MM.1S (cell line): Measurements from ENCODE around the gene YIPF7.

Experiments used
- DNase-seq: peaks from one replicate; pipeline ENCODE4 v3.0.0-alpha.2; 2015
- H2AFZ ChIP-seq: fragments of 300-600 bp; sonication (generic); 2 replicates; pipeline ENCODE4 v1.6.0; 2016; ENCODE audit warnings: antibody characterized with exemption, low read length
- H3F3A ChIP-seq: fragments of 300-600 bp; sonication (generic); 2 replicates; pipeline ENCODE4 v1.6.1; 2016; ENCODE audit warnings: mild to moderate bottlenecking, antibody characterized with exemption, low read length, moderate library complexity, mixed read lengths; ENCODE audit not compliant: insufficient read depth
- H3K27ac ChIP-seq: fragments of 300-600 bp; sonication (generic); 2 replicates; pipeline ENCODE4 v1.5.1; 2016; ENCODE audit warnings: mild to moderate bottlenecking, low read length
- H3K27me3 ChIP-seq: fragments of 300-600 bp; sonication (generic); replicated peaks from 2 replicates; pipeline ENCODE4 v1.6.0; 2016; ENCODE audit warnings: low read length; ENCODE audit not compliant: insufficient read depth
- H3K36me3 ChIP-seq: fragments of 300-600 bp; sonication (generic); replicated peaks from 2 replicates; pipeline ENCODE4 v1.6.1; 2016; ENCODE audit warnings: mild to moderate bottlenecking, low read length, mixed read lengths; ENCODE audit not compliant: insufficient read depth
- H3K4me1 ChIP-seq: fragments of 300-600 bp; sonication (generic); 2 replicates; pipeline ENCODE4 v1.6.1; 2016; ENCODE audit warnings: low read length, mixed read lengths
- H3K4me2 ChIP-seq: fragments of 300-600 bp; sonication (generic); 2 replicates; pipeline ENCODE4 v1.6.0; 2016; ENCODE audit warnings: low read depth, low read length
- H3K4me3 ChIP-seq: fragments of 300-600 bp; sonication (generic); 2 replicates; pipeline ENCODE4 v1.5.1; 2016; ENCODE audit warnings: low read length, mixed read lengths
- H3K79me2 ChIP-seq: fragments of 300-600 bp; sonication (generic); 2 replicates; pipeline ENCODE4 v1.6.1; 2016; ENCODE audit warnings: mixed run types, low read length, mixed read lengths
- H3K9ac ChIP-seq: fragments of 300-600 bp; sonication (generic); 2 replicates; pipeline ENCODE4 v1.6.1; 2016; ENCODE audit warnings: low read length, mixed read lengths
- H3K9me2 ChIP-seq: fragments of 300-600 bp; sonication (generic); replicated peaks from 2 replicates; pipeline ENCODE4 v1.6.1; 2016; ENCODE audit warnings: mild to moderate bottlenecking, low read length, mixed read lengths; ENCODE audit not compliant: insufficient read depth
- H3K9me3 ChIP-seq: fragments of 300-600 bp; sonication (generic); replicated peaks from 2 replicates; pipeline ENCODE4 v1.6.1; 2016; ENCODE audit warnings: mild to moderate bottlenecking, low read length, mixed read lengths; ENCODE audit not compliant: insufficient read depth
- H4K20me1 ChIP-seq: fragments of 300-600 bp; sonication (generic); 2 replicates; pipeline ENCODE4 v1.6.1; 2016; ENCODE audit warnings: mild to moderate bottlenecking, low read length, moderate library complexity, mixed read lengths; ENCODE audit not compliant: insufficient read depth
- EZH2 ChIP-seq: fragments of 300-600 bp; sonication (generic); optimal IDR thresholded peaks from 2 replicates; pipeline ENCODE3; 2017; ENCODE audit warnings: low read depth, mild to moderate bottlenecking, antibody characterized with exemption, low read length, mixed read lengths
- EZH2phosphoT487 ChIP-seq: fragments of 300-600 bp; sonication (generic); IDR thresholded peaks from 2 replicates; pipeline ENCODE4 v1.6.1; 2018; ENCODE audit warnings: antibody characterized with exemption, low read length
- TF ChIP-seq, protein P1 (sequence below): fragments of 300-600 bp; sonication (generic); IDR thresholded peaks from 2 replicates; pipeline ENCODE4 v1.5.1; 2016; ENCODE audit warnings: antibody characterized with exemption, low read length, mixed read lengths

The YIPF7 gene

DNA sequence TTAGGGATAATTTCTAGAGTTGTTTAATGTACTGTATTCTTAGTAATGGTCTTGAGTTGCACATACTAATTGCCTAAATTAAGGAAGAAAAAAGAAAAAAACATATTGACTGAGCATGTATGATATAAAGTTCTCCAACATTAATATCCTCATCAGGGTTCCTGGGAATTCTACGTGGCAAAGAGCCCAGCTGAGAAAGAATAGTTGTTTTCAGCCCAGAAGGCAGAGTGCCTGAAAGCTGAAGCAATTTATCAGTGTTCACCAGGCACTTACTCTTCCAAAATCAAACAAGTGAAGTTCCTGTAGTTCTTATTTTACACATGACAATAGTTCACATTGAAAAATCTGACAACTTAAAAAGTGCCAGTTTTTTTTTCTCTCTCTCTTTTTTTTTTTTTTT is 27.7 kb downstream of the YIPF7 start:
- Histone ChIP-seq H3K36me3 (no peaks in the 10 kb centered on the region), H3F3A (no peaks in the 10 kb centered on the region), H3K4me2 (no peak overlapping the region), H3K27me3 (no peaks in the 10 kb centered on the region), H3K4me3 (no peak overlapping the region), H3K9me3 (no peaks in the 10 kb centered on the region), H2AFZ (no peak overlapping the region), H3K4me1 (no peaks in the 10 kb centered on the region), H3K79me2 (no peaks in the 10 kb centered on the region), H4K20me1 (no peaks in the 10 kb centered on the region), H3K27ac (no peak overlapping the region), H3K9ac (no peak overlapping the region), H3K9me2 (no peaks in the 10 kb centered on the region)
- TF ChIP-seq EZH2 (no peak), EZH2phosphoT487 (no peak)
- TF ChIP-seq, protein P1, sequence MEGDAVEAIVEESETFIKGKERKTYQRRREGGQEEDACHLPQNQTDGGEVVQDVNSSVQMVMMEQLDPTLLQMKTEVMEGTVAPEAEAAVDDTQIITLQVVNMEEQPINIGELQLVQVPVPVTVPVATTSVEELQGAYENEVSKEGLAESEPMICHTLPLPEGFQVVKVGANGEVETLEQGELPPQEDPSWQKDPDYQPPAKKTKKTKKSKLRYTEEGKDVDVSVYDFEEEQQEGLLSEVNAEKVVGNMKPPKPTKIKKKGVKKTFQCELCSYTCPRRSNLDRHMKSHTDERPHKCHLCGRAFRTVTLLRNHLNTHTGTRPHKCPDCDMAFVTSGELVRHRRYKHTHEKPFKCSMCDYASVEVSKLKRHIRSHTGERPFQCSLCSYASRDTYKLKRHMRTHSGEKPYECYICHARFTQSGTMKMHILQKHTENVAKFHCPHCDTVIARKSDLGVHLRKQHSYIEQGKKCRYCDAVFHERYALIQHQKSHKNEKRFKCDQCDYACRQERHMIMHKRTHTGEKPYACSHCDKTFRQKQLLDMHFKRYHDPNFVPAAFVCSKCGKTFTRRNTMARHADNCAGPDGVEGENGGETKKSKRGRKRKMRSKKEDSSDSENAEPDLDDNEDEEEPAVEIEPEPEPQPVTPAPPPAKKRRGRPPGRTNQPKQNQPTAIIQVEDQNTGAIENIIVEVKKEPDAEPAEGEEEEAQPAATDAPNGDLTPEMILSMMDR, result no peak
- no peak for DNase-seq

DNA sequence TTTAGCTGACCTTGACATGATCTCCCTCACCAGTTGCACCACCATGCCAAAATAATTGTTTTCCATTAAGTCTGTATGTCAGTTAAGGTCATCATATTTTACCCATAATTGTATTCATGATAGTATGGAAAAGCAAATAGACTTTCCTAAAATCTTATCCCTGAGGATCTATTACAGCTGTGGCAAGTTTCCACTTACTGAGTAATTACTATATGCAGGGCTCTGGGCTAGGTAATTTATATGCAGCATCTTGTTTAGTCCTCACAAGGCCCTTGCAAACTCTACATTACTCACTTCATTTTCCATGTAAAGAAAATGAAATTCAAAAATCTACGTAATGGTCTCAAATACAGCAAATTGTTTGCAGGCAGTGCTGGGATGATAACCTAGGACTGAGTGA is 34.8 kb downstream of the YIPF7 start:
- no peak overlapping the region for H3K4me2 ChIP-seq
- no peaks in the 10 kb centered on the region for H3K79me2 ChIP-seq

DNA sequence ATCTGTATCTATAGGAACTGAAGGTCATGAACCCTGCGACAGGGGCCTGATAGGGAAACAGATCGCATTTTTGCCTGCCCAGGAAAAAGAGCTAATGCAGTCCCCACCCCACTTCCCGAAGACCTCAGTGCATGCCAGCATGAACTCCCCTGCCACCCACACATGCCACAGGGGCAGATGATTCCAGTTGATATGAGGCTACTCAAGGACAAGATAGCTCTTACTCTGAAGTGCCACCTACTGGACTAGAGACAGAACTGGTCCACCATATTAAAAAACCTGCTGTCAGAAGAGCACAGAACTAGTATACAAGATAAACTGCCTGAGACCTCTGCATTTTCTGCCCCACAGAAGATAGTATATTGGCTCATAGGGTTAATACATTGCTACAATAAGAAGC is 68.0 kb downstream of the YIPF7 start:
- no peak overlapping the region for H3K4me3 ChIP-seq
- H3K79me2 ChIP-seq, result no peaks in the 10 kb centered on the region
- no peak overlapping the region for H2AFZ ChIP-seq
- no peak overlapping the region for H3K9ac ChIP-seq
- H3K9me2 ChIP-seq, result no peaks in the 10 kb centered on the region
- H3K27me3 ChIP-seq, result no peaks in the 10 kb centered on the region
- no peaks in the 10 kb centered on the region for H3K4me1 ChIP-seq
- no peaks in the 10 kb centered on the region for H3K9me3 ChIP-seq
- no peaks in the 10 kb centered on the region for H3F3A ChIP-seq
- TF ChIP-seq, protein P1, result peak; percentile 31; the same call in 1 of the 2 replicates
- TF ChIP-seq EZH2, result no peak
- H3K4me2 ChIP-seq, result no peak overlapping the region
- no peaks in the 10 kb centered on the region for H3K36me3 ChIP-seq
- peak; percentile 14 for DNase-seq
- no peak overlapping the region for H3K27ac ChIP-seq
- H4K20me1 ChIP-seq, result no peaks in the 10 kb centered on the region

More for the DNA sequence above, 34.8 kb downstream of the YIPF7 start:
- Histone ChIP-seq H3K27me3 (no peaks in the 10 kb centered on the region), H3F3A (no peaks in the 10 kb centered on the region), H3K27ac (no peak overlapping the region), H3K9me3 (no peaks in the 10 kb centered on the region), H3K9ac (no peak overlapping the region), H3K9me2 (no peaks in the 10 kb centered on the region), H3K36me3 (no peaks in the 10 kb centered on the region), H4K20me1 (no peaks in the 10 kb centered on the region), H3K4me3 (no peak overlapping the region), H3K4me1 (no peaks in the 10 kb centered on the region), H2AFZ (no peak overlapping the region)
- DNase-seq, result no peak
- TF ChIP-seq, protein P1, result no peak

DNA sequence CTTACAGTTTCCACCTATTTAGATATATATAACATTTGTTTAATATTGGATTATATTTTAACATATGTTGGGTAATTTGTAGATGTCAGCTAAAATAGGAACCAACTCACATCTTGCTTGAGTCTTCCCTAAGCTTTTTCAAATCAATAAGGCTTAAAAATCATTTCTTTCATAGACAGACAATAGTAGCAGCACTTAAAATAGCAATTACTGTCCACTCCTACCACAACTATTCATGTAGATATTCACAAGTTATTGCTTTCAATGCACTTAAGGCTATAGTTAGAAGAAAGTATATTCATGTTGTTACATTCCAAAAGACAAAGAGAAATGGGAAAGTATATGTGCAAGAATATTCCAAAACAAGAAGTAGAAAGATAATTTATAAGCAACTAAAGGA is 71.2 kb downstream of the YIPF7 start:
- H3K79me2 ChIP-seq, result no peaks in the 10 kb centered on the region
- H3K9ac ChIP-seq, result no peak overlapping the region
- H3K27ac ChIP-seq, result no peak overlapping the region
- H2AFZ ChIP-seq, result no peak overlapping the region
- DNase-seq, result no peak
- no peaks in the 10 kb centered on the region for H3K4me1 ChIP-seq
- H3K4me2 ChIP-seq, result no peak overlapping the region
- no peaks in the 10 kb centered on the region for H3K9me2 ChIP-seq
- no peaks in the 10 kb centered on the region for H3K9me3 ChIP-seq
- no peaks in the 10 kb centered on the region for H3K27me3 ChIP-seq
- no peaks in the 10 kb centered on the region for H3F3A ChIP-seq
- H3K36me3 ChIP-seq, result no peaks in the 10 kb centered on the region
- H3K4me3 ChIP-seq, result no peak overlapping the region
- no peaks in the 10 kb centered on the region for H4K20me1 ChIP-seq
- TF ChIP-seq, protein P1, result no peak
- TF ChIP-seq EZH2 (no peak), EZH2phosphoT487 (no peak)
